A549 treated with DMSO at 1 μM for 4 hours (cell line): ENCODE measurements around the gene TIMELESS. TPM values are rescaled to one million over a fixed set of nuclear protein-coding genes. Genes with fewer than 3 reads are reported as not detected.

Source experiments
- total RNA-seq: library from RNA; stranded (reverse); fragments of 200-300 nt; extraction: Qiagen RNA extraction; gene quantifications from 5 replicates; pipeline ENCODE4 v1.2.3, GENCODE V29; 2022; ENCODE audit warnings: low read depth

The TIMELESS gene
- 35.0 to 42.2 TPM (median 41.8 TPM) in 5 replicates for total RNA-seq

GRCh38 chr12:56448860-56449621 is at the start of gene TIMELESS:
TSS of gene TIMELESS (minus strand) at chr12:56449426. CDS start at chr12:56434170, 15,256 bp downstream.

GRCh38 chr12:56488041-56488955 is 39.1 kb upstream of the TIMELESS start, which contains the start of gene GLS2:
TSS of gene GLS2 (minus strand) at chr12:56488161. CDS start at chr12:56488118, 43 bp downstream.

GRCh38 chr12:56468216-56469006 is 19.2 kb upstream of the TIMELESS start, which contains the start of gene SPRYD4:
TSS of gene SPRYD4 (plus strand) at chr12:56468578. CDS start at chr12:56468592, 14 bp downstream.

GRCh38 chr12:56454557-56454956 is 5.3 kb upstream of the TIMELESS start, which contains the start of gene MIP:
TSS of gene MIP (minus strand) at chr12:56454657. CDS start at chr12:56454613, 44 bp downstream.

Other genes with a start within 250 kb of the TIMELESS start
- gene RNF41, start 227.5 kb downstream of the TIMELESS start, total RNA-seq: 22.1 to 26.5 TPM (median 25.7 TPM) in 5 replicates
- gene NABP2, start 225.1 kb downstream of the TIMELESS start, total RNA-seq: 61.7 to 64.4 TPM (median 62.6 TPM) in 5 replicates
- 0.14 TPM in 1 of 5 replicates, not detected in the others for gene SLC39A5, start 219.4 kb downstream of the TIMELESS start, total RNA-seq
- 41.6 to 52.3 TPM (median 47.6 TPM) in 5 replicates for gene ANKRD52, start 191.0 kb downstream of the TIMELESS start, total RNA-seq
- gene COQ10A, start 182.5 kb downstream of the TIMELESS start, total RNA-seq: 18.9 to 20.5 TPM (median 19.7 TPM) in 5 replicates
- 157 to 191 TPM (median 164 TPM) in 5 replicates for gene CS, start 149.1 kb downstream of the TIMELESS start, total RNA-seq
- 115 to 154 TPM (median 150 TPM) in 5 replicates for gene CNPY2, start 133.4 kb downstream of the TIMELESS start, total RNA-seq
- 13.4 to 17.8 TPM (median 16.8 TPM) in 5 replicates for gene PAN2, start 115.4 kb downstream of the TIMELESS start, total RNA-seq
- gene IL23A, start 110.5 kb downstream of the TIMELESS start, total RNA-seq: 0.32 to 0.84 TPM (median 0.50 TPM) in 5 replicates
- 10.0 to 15.3 TPM (median 14.0 TPM) in 5 replicates for gene STAT2, start 89.3 kb downstream of the TIMELESS start, total RNA-seq
- not detected in 5 replicates for gene APOF, start 86.6 kb downstream of the TIMELESS start, total RNA-seq
- 0.15 to 0.30 TPM in 2 of 5 replicates, not detected in the others for gene MIP, start 5.2 kb upstream of the TIMELESS start, total RNA-seq
- gene SPRYD4, start 19.2 kb upstream of the TIMELESS start, total RNA-seq: 1.9 to 2.0 TPM (median 2.0 TPM) in 5 replicates
- 0.07 to 0.26 TPM (median 0.22 TPM) in 4 of 5 replicates, not detected in the other for gene GLS2, start 38.7 kb upstream of the TIMELESS start, total RNA-seq
- 13.4 to 28.7 TPM (median 17.0 TPM) in 5 replicates for gene RBMS2, start 72.4 kb upstream of the TIMELESS start, total RNA-seq
- gene BAZ2A, start 180.9 kb upstream of the TIMELESS start, total RNA-seq: 35.5 to 48.2 TPM (median 45.8 TPM) in 5 replicates
- gene ATP5F1B, start 196.6 kb upstream of the TIMELESS start, total RNA-seq: 826 to 929 TPM (median 883 TPM) in 5 replicates
- gene PTGES3, start 238.9 kb upstream of the TIMELESS start, total RNA-seq: 384 to 463 TPM (median 435 TPM) in 5 replicates